GM18519 (cell line): ENCODE measurements around the gene LRRC52.

Experiments
- ATAC-seq: cut with Tn5 transposase; IDR thresholded peaks from one replicate; pipeline ENCODE4 v1.9.1; 2021; ENCODE audit warnings: mild to moderate bottlenecking, moderate library complexity; ENCODE audit not compliant: unreplicated experiment, low FRiP score

Gene LRRC52, protein sequence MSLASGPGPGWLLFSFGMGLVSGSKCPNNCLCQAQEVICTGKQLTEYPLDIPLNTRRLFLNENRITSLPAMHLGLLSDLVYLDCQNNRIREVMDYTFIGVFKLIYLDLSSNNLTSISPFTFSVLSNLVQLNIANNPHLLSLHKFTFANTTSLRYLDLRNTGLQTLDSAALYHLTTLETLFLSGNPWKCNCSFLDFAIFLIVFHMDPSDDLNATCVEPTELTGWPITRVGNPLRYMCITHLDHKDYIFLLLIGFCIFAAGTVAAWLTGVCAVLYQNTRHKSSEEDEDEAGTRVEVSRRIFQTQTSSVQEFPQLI

DNA sequence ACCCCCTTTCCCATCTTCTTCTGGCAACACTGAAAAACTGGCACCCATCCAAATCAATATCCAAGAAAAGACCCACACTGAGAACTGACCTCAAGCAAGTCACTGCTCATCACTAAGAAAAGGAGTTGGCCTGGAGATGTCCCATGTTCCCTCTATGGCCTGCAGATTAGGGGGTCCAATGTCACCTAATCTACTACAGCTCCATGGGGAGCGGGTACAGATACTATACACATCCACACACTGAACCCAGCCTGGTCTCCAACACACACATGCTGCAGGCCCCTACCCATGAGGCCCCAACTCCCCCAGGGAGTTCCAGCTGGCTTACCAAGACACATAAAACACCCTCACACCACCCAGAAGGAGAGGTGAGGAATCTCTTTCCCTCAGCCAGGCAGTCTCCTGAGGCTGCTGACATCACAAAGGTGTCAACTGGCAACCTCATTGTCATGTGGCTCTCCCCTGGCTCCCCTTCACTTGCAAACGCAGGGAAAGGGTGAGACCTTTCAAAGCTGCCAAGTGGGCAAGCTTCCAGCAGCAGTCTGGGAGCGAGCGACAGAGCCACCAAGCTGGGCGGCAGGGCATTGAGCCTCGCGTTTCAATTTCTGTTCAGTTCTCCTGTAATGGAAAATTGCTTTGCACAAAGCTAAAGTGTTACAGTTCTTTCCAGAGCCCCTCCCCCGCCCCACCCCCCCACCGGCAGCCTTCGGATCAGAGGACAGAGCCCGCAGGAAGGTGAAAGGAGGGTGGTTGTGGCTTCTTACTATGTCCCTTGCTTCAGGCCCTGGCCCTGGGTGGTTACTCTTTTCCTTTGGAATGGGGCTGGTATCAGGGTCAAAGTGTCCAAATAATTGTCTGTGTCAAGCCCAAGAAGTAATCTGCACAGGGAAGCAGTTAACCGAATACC is at the start of gene LRRC52:
Gene LRRC52, plus strand, starts transcription at position 469 of the 907 bp plus-strand sequence. Its CDS starts 297 bp downstream, at position 766.
- ATAC-seq = no peak

DNA sequence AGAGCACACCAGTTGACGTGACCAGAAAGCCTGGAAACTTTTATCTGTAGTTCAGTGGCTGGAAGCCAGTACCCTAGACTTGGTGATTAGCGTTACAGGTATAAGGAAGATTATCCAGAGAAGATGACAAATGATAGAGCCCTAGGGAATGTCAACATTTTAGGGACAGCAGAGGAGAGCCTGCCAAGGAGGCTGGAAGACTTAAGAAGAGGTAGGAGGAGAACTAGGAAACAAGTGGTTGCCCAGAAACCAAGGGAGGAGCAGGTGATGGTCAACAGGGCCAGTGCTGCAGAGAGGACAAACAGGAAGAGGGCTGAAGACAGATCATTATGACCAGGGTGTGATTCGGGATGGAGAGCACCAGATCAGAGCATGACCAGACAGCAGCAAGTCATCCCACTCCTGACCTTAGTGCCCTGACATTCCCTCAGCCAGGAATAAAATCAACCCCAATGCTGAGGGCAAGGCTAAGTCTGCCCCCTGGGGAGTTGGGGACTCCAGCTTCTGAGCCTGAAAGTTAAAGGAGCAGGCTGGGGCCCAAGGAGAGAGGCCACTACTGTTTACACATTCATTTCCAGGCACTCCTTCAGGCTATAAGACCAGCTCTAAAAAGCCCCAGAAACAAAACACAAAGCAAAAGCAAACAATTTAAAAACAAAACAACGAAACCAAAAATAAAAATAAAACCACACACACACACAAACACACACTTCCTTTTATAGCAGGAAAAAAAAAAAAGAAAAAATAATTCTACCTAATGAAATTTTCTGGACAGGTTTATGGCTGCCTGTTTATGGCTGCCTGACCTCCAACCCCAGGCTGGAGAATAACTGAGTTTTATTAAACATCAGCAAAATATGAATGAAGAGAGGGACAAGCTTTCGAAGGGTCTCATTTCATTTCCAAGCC is 48.6 kb upstream of the LRRC52 start:
- no peak for ATAC-seq

DNA sequence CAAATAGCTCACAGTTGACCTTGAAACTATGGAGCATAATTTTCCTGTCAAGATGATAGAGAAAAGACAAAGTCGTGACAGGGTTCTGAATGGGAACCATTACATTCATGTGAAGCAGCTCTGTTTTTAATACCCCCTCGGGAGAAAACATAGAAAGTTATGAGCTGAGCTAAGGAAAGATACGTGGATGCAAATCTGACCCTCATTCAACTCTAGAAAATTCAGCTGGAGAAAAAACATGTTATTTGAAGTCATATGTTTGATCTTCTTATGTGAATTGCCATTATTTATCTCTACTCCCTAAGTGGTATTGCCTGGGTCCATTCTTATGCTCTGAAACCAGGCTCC is 48.0 kb upstream of the LRRC52 start:
- ATAC-seq = no peak

DNA sequence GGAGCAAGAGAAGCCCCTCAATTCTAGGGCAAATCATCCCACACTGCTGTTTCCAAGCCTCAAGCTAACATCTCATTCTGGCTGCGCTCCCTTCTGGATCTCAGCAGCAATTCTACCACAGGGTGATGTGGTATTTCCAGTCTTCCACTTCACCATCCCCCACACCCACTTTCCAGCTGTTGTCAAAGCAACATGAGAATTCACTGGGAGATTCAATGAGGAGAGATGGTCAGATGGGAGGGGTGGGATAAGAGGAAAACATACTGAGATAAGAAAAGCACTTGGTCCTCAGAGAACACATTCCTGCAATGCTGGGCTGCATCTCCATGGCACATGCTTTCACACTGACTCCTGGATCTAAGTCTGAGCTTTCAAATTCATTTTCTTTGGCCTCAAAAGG is 47.3 kb upstream of the LRRC52 start:
- no peak for ATAC-seq

DNA sequence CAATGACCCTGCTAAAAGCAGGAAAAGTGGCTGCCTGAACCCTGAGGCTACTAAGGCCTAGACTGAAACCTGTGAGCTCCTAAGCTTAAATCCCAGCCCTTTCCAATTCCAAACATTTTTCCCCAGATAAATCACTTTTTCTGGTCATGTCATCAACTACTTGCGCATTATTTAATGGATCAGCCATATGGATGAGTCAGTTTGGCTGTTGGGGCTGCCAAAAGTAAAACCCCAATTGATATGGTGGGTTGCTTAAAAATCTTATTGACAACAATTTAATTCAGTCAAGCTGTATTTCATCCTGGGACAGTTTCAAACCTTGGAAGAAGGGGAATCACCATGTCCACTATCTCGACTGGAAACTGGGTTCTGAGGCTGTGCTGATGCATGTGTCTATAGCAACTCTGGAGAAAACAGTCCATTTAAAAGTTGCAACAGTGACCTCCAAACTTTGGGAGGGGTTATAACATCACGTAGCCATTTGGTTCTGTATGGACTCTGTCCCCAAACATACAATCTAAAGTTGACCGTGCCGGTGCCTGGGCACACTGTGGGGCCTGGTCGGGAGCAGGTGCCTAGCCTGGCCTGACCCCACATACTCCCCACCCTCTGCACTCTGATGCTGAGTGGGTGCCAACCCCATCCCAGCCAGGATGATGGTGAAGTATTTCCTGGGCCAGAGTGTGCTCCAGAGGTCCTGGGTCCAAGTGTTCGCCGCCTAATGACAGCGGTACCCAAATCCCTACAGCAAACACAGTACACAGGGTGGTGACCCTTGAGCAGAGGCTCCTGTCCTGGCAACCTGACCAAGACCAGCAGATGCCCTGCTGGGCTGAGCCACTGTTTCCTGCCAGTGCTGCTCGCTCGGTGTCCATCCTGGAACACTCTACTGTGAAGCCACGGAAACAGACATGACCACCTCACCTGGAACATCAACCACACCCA is 46.5 kb upstream of the LRRC52 start:
- no peak for ATAC-seq

DNA sequence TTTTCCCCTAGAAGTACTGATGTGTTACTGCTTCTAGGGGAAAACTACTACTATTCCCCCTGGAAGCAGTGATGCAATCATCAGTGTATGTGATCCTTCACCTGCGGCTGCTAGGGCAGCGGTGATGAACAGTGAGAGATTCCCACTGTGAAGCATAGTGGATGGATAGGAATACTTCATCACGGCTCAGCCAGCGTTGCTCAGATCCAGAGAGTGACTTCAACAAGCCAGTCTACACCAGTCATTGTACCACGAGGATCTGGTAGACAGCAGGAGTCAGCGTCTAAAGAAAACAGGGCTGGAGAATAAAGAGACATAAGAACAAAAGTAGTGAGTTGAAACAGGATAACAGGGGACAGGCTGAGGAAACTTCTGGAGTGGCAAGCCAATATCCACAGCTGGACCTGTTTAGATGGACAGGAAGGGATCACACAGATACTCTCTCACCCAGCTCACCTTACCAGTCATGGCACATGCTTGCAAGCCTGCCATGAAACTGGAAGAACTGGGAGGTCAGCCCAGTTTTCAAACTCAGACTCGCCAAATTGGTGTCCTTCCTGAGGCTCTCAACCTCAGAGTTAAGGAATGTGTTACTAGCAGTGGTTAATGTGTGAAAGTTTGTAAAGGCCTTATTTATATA is 42.4 kb upstream of the LRRC52 start:
- no peak for ATAC-seq

DNA sequence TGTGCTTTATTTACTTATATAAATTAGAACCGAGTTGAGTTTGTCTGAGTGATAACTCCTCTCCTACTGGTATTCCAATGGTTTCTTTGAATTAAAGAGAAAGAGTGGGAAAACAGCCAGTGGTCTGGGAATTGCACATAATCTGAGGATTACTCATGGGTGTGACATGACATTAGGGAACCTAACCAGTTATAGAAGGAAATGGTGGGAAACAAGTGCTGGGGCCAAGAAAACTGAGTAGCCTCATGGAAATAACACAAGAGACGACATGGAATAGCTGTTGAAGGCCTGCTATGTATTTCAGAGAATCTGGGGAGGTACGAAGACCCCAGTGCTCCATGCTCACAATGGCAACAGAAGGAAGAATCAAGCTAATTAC is 41.8 kb upstream of the LRRC52 start:
- ATAC-seq = no peak

DNA sequence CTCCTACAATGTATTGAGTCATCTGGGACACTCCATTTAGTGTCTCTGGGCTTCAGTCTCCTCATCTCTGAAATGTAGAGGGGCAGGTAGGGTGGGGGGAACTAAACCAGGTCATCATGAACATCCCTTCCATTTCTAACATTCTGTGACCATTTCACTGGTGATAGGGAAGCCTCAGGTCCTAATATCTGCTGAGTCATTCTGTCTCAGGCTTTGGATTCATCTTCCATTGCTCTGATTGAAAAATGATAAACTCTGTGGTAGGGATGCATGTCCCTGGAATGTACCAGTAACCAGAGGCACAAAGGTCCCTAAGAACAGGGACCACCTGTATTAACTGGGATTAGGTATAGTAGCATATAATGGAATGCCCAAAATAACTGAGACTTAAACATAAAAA is 36.2 kb upstream of the LRRC52 start:
- no peak for ATAC-seq

DNA sequence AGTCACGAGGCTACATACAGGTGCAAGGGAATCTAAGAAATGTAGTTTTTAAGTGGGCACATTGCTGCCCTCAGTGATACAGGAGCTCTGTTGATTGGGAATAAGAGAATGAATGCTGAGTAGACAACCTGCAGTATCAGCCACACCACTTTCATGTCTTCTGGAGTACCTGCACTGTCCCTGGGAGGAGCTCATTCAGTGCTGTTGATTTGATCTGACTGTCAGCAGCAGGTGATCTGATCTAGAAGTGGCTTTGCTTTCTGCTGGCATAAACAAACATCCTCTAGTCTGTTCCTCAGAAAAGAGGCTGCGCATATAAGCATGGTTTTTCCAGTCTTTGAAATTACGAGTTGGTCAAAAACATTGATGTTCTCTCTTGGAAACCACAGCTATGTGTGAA is 35.5 kb upstream of the LRRC52 start:
- no peak for ATAC-seq

DNA sequence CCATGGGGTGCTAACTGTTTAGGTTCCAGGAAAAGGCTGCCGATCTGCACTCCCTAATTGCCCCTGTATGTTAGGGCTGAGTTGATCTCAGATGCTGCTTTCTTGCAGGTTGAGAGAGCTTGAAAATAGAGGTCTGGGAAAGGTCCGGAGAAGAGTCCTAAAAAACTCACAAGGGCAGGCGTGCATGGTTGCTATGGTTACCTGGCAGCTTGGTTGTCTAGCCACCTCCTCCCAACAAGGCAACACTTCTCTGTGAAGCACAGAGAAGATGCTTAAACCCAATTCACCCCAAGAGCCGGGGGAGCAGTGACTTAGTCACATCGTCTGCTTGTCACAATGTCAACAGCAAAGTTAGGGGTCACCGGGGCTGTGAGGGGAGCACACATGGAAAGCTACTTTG is 31.0 kb upstream of the LRRC52 start:
- ATAC-seq = no peak

DNA sequence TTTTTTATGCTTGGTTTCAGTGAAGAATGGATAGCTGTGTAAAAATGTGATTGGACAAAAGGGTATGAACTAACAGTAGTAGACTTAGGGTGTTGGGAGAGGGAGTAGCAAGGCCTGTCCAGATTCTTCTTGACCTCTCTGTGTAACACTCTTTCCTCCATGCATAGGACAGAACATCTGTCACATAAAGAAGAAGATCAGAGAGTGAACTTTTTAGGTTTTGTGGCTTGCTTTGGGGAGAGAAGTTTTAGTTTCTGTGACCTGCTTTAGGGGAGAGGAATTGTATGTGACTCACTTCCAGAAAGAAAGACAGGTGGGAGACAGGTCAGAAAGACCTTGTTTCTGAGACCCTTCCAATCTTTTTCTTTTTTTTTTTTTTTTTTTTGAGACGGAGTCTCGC is 27.3 kb upstream of the LRRC52 start:
- no peak for ATAC-seq

DNA sequence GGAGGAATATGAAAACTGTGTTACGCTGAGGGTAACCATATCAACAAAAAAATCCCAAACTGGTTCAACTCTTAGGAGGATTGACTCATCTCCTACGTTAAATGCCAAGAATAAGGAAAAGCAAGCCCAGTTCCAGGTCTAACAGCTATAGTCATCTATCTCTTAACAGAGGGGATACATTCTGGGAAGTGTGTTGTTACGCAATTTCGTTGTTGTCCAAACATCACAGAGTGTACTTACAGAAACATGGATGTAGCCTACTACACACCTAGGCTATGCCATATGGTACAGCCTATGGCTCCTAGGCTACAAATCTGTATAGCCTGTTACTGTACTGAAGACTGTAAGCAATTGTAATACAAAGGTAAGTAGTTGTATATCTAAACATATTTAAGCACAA is 23.2 kb upstream of the LRRC52 start:
- ATAC-seq = no peak

DNA sequence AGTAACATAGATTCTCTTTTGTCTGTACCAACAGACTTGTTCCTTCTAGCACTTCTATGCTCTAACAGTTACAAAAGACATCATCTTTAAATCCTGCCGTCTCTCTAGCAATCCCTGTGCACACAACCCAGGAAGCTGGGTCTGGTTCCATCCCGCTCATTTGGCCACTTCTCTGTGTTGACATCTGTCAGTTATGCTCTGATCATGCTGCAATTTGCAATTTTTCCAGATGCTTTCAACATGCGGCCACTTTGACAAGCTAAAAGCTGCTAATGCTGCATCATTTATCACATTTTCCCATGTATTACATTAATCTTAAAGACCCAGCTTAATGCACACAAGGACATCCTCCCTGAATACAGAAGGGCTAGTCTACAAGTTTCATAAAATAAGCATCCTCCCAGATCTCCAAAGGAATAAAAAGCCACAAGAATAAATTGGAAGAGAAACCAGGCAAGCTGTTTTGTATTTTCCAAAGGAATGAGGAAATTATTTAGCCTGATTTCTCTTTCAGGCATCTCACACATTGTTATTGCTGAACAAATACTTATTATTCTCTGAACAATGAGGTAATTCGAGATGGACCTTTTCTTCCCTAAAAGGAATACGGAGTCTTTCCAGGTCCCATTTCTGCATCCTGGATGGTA is 19.0 kb upstream of the LRRC52 start:
- no peak for ATAC-seq

DNA sequence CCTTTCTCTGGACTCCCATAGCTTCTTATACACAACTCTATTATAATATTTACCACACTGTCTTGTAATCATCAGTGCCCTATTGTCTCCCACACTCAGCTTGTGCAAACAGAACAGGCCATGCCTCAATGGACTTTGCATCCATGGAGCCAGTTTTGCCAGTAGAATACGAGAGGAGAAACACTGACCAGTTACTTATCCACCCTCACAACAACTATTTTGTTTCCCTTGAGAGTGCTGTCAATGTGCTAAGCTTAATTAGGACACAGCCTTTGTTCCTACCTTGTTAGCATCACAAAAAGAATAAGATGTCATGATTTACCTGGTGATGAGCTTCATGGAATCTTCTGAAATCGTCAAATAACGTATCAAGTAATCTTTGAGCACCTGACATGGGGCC is 18.1 kb upstream of the LRRC52 start:
- ATAC-seq = no peak

DNA sequence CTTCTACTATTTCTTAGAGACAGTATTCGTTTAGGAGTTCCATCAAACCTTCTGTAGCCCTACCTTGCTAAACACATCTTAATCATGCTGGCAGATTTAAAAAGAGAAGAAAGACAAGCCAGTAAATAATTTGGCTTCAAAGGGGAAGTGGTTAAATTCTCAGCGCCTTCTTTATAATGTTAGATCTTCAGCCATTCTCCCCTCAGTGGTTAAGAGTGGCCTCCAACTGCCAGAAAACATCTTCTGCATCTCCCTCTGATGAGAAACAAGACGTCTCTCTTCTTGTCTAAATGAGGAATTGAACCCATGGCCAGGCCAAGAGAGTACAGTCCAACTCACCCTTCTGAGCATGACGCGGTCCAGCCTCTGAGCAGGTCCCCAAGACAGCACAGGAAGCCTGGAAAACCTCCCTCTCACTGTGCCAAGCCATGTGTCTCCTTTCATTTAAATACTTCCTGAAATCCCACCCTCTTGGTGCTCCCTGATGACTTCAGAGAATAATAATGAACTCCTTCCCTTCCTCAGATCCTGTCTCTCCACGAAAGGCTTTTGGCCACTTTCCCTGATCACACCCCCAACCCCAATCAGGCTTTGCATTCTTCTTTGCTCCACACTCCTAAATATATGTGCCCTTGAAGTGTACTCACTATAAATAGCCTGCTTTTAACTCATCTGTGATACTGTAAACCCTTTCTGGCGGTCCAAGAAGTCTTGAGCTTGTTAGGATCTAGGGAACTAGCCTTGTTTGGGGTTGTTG is 16.4 kb upstream of the LRRC52 start:
- ATAC-seq = no peak

DNA sequence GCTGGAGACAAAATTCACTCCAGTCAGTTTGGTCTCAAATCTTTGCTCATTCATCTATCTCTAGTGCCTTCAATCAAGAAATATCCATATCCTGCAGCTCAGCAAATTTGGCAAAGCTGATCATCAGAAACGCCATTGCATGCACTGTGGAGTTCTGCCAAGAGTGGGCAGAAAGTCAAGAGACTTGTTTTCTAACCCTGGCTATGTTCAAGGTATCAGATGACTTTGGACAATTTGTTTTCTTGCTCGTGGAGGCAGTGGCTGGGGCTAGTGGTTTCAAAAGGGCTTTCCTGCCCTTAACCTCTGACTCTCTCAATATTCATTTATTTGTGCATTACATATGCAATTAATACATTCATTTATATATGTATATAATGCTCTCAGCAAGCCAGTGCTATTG is 12.8 kb upstream of the LRRC52 start:
- no peak for ATAC-seq

DNA sequence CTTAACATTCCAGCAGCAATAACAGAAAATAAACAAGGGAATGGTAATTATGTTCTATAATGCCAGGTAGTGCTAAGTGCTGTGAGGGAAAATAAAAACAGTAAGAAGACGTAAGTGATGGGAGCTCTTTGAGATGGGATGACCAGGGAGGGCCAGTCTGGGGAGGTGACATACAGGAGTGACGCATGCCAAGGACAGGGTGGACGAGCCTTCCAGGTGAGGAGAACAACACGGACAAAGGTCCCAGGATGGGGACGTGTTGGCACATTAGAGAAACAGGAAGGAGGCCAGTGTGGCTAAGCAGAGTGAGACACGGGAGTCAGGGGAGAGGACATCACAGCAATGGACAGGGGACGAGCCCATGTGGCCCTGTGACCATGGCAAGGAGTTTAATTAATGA is 11.7 kb upstream of the LRRC52 start:
- ATAC-seq = no peak

DNA sequence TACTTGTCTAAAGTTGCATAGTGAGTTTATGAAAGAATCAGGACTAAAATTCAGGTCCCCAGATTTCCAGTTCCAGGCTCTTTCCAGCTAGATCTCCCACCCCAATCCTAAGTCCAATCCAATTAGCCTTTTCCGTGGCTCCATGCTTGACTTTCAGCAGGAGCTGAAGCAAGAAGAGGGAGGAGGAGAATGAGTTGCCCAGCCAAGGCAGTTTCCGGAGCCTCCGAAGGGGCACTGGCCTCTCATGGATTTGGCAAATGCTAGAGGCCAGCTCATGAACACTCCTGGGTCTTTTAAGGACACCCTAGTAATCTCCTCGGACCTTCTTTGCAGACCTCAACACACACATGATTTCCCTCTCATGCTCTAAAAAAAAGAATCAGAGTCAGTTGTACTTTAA is 10.5 kb upstream of the LRRC52 start:
- ATAC-seq = no peak
